ENCODE measurements around the gene GLYATL1B.
"Not testable (repeated sequence)": the region's sequence is repeated elsewhere in the genome, so short reads cannot be mapped to it uniquely, and the experiment has no call there.

GRCh38 chr11:59063996-59064727 lies 21.9 kb upstream of the GLYATL1B start:
- not testable (repeated sequence) for TF ChIP-seq POLR2A (IDR thresholded peaks at IDR 0.05; ENCODE audit: control extremely low read depth in 1 of 2, low read depth in 2 of 2, low read length in 2 of 2); CEBPB (IDR thresholded peaks at IDR 0.05; ENCODE audit: low read depth, low read length); RFX5 (IDR thresholded peaks at IDR 0.05; ENCODE audit: borderline replicate concordance, low read depth, low read length); MAFK (IDR thresholded peaks at IDR 0.05; ENCODE audit: low read depth, low read length); ZNF274 (IDR thresholded peaks at IDR 0.05; ENCODE audit: borderline replicate concordance, extremely low read depth, low read length); EZH2 (IDR thresholded peaks at IDR 0.05; ENCODE audit: low read depth, low read length, severe bottlenecking); TEAD4 (IDR thresholded peaks at IDR 0.05; ENCODE audit: low read depth, low read length); CBX8 (IDR thresholded peaks at IDR 0.05; ENCODE audit: borderline replicate concordance, low read depth, low read length); RAD21 (IDR thresholded peaks at IDR 0.05 in 1 of 2, conservative IDR thresholded peaks at IDR 0.05 in 1 of 2; ENCODE audit: low read depth in 2 of 2, low read length in 2 of 2)
- TF ChIP-seq, protein P1, sequence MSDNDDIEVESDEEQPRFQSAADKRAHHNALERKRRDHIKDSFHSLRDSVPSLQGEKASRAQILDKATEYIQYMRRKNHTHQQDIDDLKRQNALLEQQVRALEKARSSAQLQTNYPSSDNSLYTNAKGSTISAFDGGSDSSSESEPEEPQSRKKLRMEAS (IDR thresholded peaks at IDR 0.05), result not testable (repeated sequence)
- TF ChIP-seq, protein P2, sequence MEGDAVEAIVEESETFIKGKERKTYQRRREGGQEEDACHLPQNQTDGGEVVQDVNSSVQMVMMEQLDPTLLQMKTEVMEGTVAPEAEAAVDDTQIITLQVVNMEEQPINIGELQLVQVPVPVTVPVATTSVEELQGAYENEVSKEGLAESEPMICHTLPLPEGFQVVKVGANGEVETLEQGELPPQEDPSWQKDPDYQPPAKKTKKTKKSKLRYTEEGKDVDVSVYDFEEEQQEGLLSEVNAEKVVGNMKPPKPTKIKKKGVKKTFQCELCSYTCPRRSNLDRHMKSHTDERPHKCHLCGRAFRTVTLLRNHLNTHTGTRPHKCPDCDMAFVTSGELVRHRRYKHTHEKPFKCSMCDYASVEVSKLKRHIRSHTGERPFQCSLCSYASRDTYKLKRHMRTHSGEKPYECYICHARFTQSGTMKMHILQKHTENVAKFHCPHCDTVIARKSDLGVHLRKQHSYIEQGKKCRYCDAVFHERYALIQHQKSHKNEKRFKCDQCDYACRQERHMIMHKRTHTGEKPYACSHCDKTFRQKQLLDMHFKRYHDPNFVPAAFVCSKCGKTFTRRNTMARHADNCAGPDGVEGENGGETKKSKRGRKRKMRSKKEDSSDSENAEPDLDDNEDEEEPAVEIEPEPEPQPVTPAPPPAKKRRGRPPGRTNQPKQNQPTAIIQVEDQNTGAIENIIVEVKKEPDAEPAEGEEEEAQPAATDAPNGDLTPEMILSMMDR (IDR thresholded peaks at IDR 0.05; ENCODE audit: control extremely low read depth in 1 of 3, insufficient read depth in 1 of 3, low read depth in 1 of 3, low read length in 3 of 3), result not testable (repeated sequence)

Measured in H1 (cell line).